Neural progenitor cell (in vitro differentiated cells): ENCODE data around the gene SCML1.

Experiments used
- CTCF ChIP-seq: fragments of 200-600 bp; sonication (generic); IDR thresholded peaks from 2 replicates; pipeline ENCODE4 v1.5.1; 2017; ENCODE audit warnings: antibody characterized with exemption, mild to moderate bottlenecking
- EZH2phosphoT487 ChIP-seq: fragments of 200-600 bp; sonication (generic); IDR thresholded peaks from 2 replicates; pipeline ENCODE4 v1.6.1; 2017; ENCODE audit warnings: antibody characterized with exemption

- TF ChIP-seq CTCF = no peak
- TF ChIP-seq EZH2phosphoT487 = no peak
Observed at GRCh38 chrX:17798921-17799320, 61.6 kb downstream of the SCML1 start.
